PFSK-1 (cell line): ENCODE data around the gene ZFYVE21.

Experiments used
- FOXP2 ChIP-seq: optimal IDR thresholded peaks from 2 replicates; pipeline ENCODE3; 2011; ENCODE audit warnings: borderline replicate concordance, control low read depth, inconsistent platforms; ENCODE audit not compliant: insufficient read depth; ENCODE audit errors: extremely low read length, extremely low read depth
- POLR2AphosphoS5 ChIP-seq: IDR thresholded peaks from 2 replicates; pipeline ENCODE4 v1.6.1; 2012; ENCODE audit warnings: low read depth, mild to moderate bottlenecking, control low read depth, low read length, moderate library complexity
- SIN3A ChIP-seq: IDR thresholded peaks from 2 replicates; pipeline ENCODE4 v1.6.1; 2012; ENCODE audit warnings: mild to moderate bottlenecking, low read length, moderate library complexity, borderline replicate concordance; ENCODE audit not compliant: insufficient read depth
- TAF1 ChIP-seq: IDR thresholded peaks from 2 replicates; pipeline ENCODE4 v1.6.1; 2012; ENCODE audit warnings: low read length, control low read depth, borderline replicate concordance; ENCODE audit not compliant: insufficient read depth
- TF ChIP-seq, protein P1 (sequence below), 2 experiments: IDR thresholded peaks; 2 replicates each; pipeline versions ENCODE4 v1.6.1 to v1.8.0; 2011 to 2012; ENCODE audit warnings: low read depth in 2 of 2, low read length in 2 of 2, control low read depth in 1 of 2, inconsistent platforms in 1 of 2, mild to moderate bottlenecking in 1 of 2, moderate library complexity in 1 of 2; ENCODE audit not compliant: insufficient read depth in 1 of 2

The ZFYVE21 gene

DNA sequence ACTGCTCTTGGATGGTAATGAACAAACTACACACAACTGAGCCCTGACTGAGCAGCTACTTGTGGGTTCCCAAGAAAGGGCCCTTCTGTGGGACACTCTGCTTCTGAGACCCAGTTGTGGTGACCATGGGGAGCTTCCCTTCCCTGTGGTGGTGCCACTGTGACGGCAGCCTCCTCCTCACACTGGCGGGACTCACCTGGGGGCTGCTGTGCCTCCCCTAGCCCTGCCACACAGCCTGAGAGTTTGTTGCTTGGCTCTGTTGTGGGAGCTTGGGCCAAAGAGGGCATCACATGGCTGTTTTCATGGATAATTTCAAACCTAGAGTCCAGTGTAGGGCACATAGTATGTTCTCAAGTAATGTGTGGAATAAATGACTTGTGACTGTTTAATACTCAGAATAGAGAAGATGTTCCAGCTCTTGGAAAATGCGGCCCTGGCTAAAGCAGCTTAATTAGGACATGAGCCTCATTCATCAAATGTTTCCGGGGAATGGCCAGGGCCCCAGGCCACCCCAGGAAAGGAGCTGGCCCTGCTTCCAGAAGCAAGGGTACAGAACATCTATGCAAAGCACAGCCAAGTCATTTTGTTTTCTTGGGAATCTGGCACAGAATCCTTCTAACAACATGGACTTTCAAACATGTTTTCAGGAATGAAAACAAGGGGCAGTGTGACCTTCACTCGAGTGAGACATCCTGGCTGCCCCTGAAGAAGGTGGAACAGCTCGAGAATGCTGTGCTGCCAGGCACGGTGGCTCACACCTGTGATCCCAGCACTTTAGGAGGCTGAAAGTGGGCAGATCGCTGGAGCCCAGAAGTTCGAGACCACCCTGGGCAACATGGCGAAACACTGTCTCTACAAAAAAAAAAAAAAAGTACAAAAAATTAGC is 21.2 kb downstream of the ZFYVE21 start:
- no peak for TF ChIP-seq TAF1
- no peak for TF ChIP-seq POLR2AphosphoS5
- TF ChIP-seq, protein P1, sequence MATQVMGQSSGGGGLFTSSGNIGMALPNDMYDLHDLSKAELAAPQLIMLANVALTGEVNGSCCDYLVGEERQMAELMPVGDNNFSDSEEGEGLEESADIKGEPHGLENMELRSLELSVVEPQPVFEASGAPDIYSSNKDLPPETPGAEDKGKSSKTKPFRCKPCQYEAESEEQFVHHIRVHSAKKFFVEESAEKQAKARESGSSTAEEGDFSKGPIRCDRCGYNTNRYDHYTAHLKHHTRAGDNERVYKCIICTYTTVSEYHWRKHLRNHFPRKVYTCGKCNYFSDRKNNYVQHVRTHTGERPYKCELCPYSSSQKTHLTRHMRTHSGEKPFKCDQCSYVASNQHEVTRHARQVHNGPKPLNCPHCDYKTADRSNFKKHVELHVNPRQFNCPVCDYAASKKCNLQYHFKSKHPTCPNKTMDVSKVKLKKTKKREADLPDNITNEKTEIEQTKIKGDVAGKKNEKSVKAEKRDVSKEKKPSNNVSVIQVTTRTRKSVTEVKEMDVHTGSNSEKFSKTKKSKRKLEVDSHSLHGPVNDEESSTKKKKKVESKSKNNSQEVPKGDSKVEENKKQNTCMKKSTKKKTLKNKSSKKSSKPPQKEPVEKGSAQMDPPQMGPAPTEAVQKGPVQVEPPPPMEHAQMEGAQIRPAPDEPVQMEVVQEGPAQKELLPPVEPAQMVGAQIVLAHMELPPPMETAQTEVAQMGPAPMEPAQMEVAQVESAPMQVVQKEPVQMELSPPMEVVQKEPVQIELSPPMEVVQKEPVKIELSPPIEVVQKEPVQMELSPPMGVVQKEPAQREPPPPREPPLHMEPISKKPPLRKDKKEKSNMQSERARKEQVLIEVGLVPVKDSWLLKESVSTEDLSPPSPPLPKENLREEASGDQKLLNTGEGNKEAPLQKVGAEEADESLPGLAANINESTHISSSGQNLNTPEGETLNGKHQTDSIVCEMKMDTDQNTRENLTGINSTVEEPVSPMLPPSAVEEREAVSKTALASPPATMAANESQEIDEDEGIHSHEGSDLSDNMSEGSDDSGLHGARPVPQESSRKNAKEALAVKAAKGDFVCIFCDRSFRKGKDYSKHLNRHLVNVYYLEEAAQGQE (IDR thresholded peaks at IDR 0.05; ENCODE audit: insufficient read depth in 1 of 2, low read depth in 2 of 2, low read length in 2 of 2): no peak
- no peak for TF ChIP-seq FOXP2
- TF ChIP-seq SIN3A: no peak

DNA sequence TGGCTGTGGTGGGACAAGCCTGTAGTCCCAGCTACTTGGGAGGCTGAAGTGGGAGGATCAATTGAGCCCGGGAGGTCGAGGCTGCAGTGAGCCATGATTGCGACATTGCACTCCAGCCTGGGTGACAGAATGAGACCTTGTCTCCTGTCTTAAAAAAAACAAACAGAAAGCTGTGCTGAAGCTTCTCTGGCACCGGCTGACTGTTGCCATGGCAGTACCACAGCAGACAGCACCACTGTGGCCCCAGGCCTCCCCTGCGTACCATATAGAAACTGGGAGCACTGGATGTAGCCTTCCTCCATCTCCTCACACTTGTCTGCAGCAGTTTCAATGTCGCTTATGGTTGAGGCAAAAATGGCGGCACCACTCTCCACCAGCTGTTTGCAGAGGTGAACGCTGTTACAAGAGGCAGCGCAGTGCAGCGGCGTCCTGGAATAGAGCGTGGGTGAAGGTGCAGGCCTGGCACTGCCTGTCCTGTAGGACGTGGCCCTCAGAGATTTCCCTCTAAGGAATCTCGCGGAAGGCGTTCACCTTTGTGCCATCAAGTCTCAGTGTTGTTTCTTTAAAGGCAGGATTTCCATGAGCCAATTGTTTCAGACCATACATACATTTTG is 21.9 kb downstream of the ZFYVE21 start:
- TF ChIP-seq FOXP2 (no peak), SIN3A (no peak), TAF1 (no peak), POLR2AphosphoS5 (no peak)
- TF ChIP-seq, protein P1 (IDR thresholded peaks at IDR 0.05; ENCODE audit: insufficient read depth in 1 of 2, low read depth in 2 of 2, low read length in 2 of 2): no peak

DNA sequence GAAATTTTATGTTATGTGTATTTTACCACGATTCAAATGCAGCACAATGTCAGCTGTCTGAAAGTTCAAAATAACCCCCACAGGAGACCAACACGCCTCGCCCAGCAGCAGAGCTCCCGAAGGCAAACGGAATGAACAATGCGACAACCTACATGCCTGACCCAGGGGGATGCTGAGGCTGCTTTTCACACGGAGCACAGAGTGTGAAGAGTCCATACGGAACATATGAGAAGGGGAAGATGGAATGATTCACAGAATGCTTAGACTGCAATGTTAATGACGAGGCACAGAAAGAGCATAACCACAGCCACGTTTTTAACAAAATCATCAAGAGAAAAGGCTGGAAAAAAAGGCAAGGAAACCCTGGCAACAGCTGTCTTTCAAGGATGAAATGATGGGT is 22.6 kb downstream of the ZFYVE21 start:
- TF ChIP-seq TAF1 (no peak), SIN3A (no peak), POLR2AphosphoS5 (no peak), FOXP2 (no peak)
- TF ChIP-seq, protein P1 (IDR thresholded peaks at IDR 0.05; ENCODE audit: insufficient read depth in 1 of 2, low read depth in 2 of 2, low read length in 2 of 2): no peak

DNA sequence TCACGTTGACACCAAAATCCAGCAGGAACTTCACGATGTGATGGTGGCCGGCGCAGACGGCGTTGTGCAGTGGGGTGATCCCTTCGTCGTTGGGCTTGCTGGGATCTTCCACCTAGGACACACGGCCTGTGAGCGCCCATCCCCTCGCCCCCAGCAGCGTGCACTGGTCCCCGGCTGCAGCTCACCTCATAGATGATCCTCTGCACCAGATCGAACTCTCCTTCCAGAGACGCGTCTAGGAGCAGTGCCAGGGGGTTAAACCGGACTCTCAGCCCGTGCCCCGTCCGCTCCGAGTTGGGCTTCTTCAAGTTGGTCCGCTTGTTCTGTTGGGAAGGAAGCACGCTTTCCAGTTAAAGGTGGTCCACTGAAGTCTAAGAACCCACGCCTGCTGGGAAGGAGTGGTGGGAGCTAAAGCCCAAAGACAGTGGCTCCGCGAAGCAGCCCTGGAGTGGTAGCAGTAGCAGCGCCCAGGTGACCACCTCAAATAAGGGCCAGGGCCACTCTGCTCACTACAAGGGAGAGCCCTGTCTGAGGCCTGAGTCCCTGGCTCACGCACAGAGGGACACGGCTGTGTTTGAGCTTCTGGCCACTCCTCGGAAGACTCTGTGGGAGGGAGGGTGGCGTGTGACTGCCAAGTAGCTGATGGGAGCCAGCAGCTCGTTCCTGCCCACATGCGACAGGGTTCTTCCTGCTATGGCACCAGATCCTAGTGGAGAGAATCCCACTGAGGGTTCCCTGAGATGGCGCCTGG is 23.3 kb downstream of the ZFYVE21 start:
- TF ChIP-seq, protein P1 (IDR thresholded peaks at IDR 0.05; ENCODE audit: insufficient read depth in 1 of 2, low read depth in 2 of 2, low read length in 2 of 2): no peak
- TF ChIP-seq SIN3A (no peak), FOXP2 (no peak)
